ENCODE results near the gene FAR2.
A peak's percentile ranks its signal among the peaks of the same experiment; 100 is the strongest.

DNA sequence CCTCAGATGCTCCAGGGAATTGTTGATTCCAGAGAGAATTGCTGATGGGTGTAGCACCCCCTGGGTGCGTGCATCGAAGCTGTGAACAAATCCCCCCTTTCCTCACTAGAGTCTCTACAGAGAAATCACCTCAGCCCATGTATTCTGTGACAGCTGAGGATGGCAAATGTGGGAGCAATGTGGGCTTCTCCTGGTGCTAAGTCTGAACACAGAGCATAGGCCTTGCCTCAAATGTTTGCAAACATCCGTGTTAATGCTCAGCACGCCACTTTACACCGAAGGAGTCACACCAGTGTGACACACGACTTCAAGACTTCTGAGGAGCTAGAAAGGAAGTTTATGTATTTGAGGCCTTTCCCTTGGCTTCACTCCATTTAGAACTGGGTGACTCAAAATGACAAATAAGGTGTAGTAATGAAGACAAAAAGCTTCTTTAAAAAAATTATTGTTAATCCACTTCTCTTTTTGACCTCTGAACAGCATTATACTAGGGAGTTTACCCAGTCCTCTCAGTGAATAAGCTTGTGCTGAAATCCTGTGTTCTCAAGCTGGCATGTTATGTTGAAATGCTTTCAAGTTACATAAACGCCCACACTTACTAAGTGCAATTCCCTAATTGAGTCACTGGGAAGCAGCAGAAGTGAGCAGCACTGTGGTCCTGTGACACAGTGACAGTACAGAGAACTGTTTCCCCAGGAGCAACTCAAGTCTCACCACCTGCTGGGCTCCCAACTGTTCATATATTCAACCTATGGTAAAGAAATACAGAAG is 92.9 kb downstream of the FAR2 start:
- TF ChIP-seq CTCF (IDR thresholded peaks at IDR 0.05) (peak in 4 of 6 experiments; percentile 28 to 39 (median 32)), POLR2A (IDR thresholded peaks at IDR 0.05) (peak in 1 of 4 donors; percentile 31), EP300 (IDR thresholded peaks at IDR 0.05) (peak in 1 of 4 donors; percentile 73), POLR2AphosphoS5 (IDR thresholded peaks at IDR 0.05) (peak; percentile 45 to 47)

Measured in upper lobe of left lung (tissue), 4 donors.